ENCODE data around the gene SPTLC3. TPM values are rescaled to one million over a fixed set of nuclear protein-coding genes. Genes with fewer than 3 reads are reported as not detected.

SPTLC3 gene
- total RNA-seq, 1 experiment from 2014 or later, result 0.03 TPM

- H3K27ac ChIP-seq (ENCODE audit: low read length), result no peak overlapping the region
- H3K4me3 ChIP-seq (ENCODE audit: low read depth in 2 of 2, low read length in 2 of 2), result no peak overlapping the region
- no TSS peak for BruUV-seq (replicated peaks)
- intact Hi-C loops (cut with micrococcal nuclease; ENCODE audit: unreplicated experiment), result no loop called here
- ChIA-PET CTCF (no interaction called here), POLR2A (no interaction called here)
- no peak for ATAC-seq
- in situ Hi-C loops (cut with HindIII; ENCODE audit: low pct_unique_long_range_greater_than_20kb, low sequenced_read_pairs), result no loop called here
- no peak for TF ChIP-seq SIN3A (IDR thresholded peaks at IDR 0.05; ENCODE audit: borderline replicate concordance, insufficient read depth, low read depth, low read length)
- no peak for TF ChIP-seq POLR2AphosphoS5 (IDR thresholded peaks at IDR 0.05; ENCODE audit: low read depth, low read length)
- no peak for TF ChIP-seq TCF7L2 (IDR thresholded peaks at IDR 0.05; ENCODE audit: low read depth, low read length)
- TF ChIP-seq CTCF (IDR thresholded peaks at IDR 0.05), result no peak
- no peak for TF ChIP-seq REST (IDR thresholded peaks at IDR 0.05; ENCODE audit: insufficient read depth in 1 of 2, low read depth in 2 of 2, low read length in 1 of 2)
- H3K36me3 ChIP-seq (ENCODE audit: control insufficient read depth, insufficient read depth, low read length), result no peaks in the 10 kb centered on the region
- no peak for DNase-seq (ENCODE audit: low read depth, low spot score)
- H3K4me1 ChIP-seq (ENCODE audit: control insufficient read depth, insufficient read depth, low read length), result no peaks in the 10 kb centered on the region
- no peaks in the 10 kb centered on the region for H3K9me3 ChIP-seq (ENCODE audit: control insufficient read depth, insufficient read depth, low read depth, low read length)
- H3K27me3 ChIP-seq (ENCODE audit: control insufficient read depth, insufficient read depth, low read length), result no peaks in the 10 kb centered on the region
Observed at GRCh38 chr20:13006825-13007224, 1.9 kb upstream of the SPTLC3 start.

GRCh38 chr20:13007596-13007995 is 1.2 kb upstream of the SPTLC3 start:
- TF ChIP-seq POLR2AphosphoS5 (IDR thresholded peaks at IDR 0.05; ENCODE audit: low read depth, low read length) (no peak), TCF7L2 (IDR thresholded peaks at IDR 0.05; ENCODE audit: low read depth, low read length) (no peak), SIN3A (IDR thresholded peaks at IDR 0.05; ENCODE audit: borderline replicate concordance, insufficient read depth, low read depth, low read length) (no peak), CTCF (IDR thresholded peaks at IDR 0.05) (no peak), REST (IDR thresholded peaks at IDR 0.05; ENCODE audit: insufficient read depth in 1 of 2, low read depth in 2 of 2, low read length in 1 of 2) (no peak)
- Histone ChIP-seq H3K36me3 (ENCODE audit: control insufficient read depth, insufficient read depth, low read length) (no peaks in the 10 kb centered on the region), H3K27ac (ENCODE audit: low read length) (no peak overlapping the region), H3K4me1 (ENCODE audit: control insufficient read depth, insufficient read depth, low read length) (no peaks in the 10 kb centered on the region), H3K27me3 (ENCODE audit: control insufficient read depth, insufficient read depth, low read length) (no peaks in the 10 kb centered on the region), H3K4me3 (ENCODE audit: low read depth in 2 of 2, low read length in 2 of 2) (no peak overlapping the region), H3K9me3 (ENCODE audit: control insufficient read depth, insufficient read depth, low read depth, low read length) (no peaks in the 10 kb centered on the region)
- BruUV-seq (replicated peaks), result no TSS peak
- in situ Hi-C loops (cut with HindIII; ENCODE audit: low pct_unique_long_range_greater_than_20kb, low sequenced_read_pairs) (no loop called here), intact Hi-C loops (cut with micrococcal nuclease; ENCODE audit: unreplicated experiment) (no loop called here)
- CTCF ChIA-PET, result no interaction called here
- ATAC-seq, result no peak
- POLR2A ChIA-PET, result no interaction called here
- no peak for DNase-seq (ENCODE audit: low read depth, low spot score)
